KMS-11 (cell line): ENCODE data around the gene HDAC4.

ENCODE experiments used
- H2AFZ ChIP-seq: fragments of 200-600 bp; sonication (generic); 2 replicates; pipeline ENCODE4 v1.6.1; 2016; ENCODE audit warnings: antibody characterized with exemption, mixed run types, low read depth
- H3K27ac ChIP-seq: fragments of 200-600 bp; sonication (generic); 2 replicates; pipeline ENCODE4 v1.6.1; 2016; ENCODE audit warnings: mild to moderate bottlenecking, mixed run types
- H3K27me3 ChIP-seq: fragments of 200-600 bp; sonication (generic); 2 replicates; pipeline ENCODE4 v1.6.1; 2017; ENCODE audit warnings: mild to moderate bottlenecking, low read depth, mixed run types, moderate library complexity; ENCODE audit not compliant: insufficient read depth
- H3K36me3 ChIP-seq: fragments of 200-600 bp; sonication (generic); 2 replicates; pipeline ENCODE4 v1.6.1; 2017; ENCODE audit warnings: mild to moderate bottlenecking, mixed run types; ENCODE audit not compliant: insufficient read depth
- H3K4me1 ChIP-seq: fragments of 200-600 bp; sonication (generic); 2 replicates; pipeline ENCODE4 v1.6.1; 2016; ENCODE audit warnings: mild to moderate bottlenecking, low read depth, mixed run types; ENCODE audit not compliant: poor library complexity, severe bottlenecking
- H3K4me2 ChIP-seq: fragments of 200-600 bp; sonication (generic); 2 replicates; pipeline ENCODE4 v1.7.0; 2016; ENCODE audit warnings: mild to moderate bottlenecking, mixed run types
- H3K4me3 ChIP-seq: fragments of 200-600 bp; sonication (generic); IDR thresholded peaks from 2 replicates; pipeline ENCODE4 v1.6.1; 2017; ENCODE audit warnings: low read depth, low read length, mixed read lengths; ENCODE audit not compliant: insufficient read depth
- H3K79me2 ChIP-seq: fragments of 200-600 bp; sonication (generic); 2 replicates; pipeline ENCODE4 v1.6.1; 2016; ENCODE audit warnings: low read depth, mixed run types; ENCODE audit not compliant: insufficient read depth
- H3K9ac ChIP-seq: fragments of 200-600 bp; sonication (generic); 2 replicates; pipeline ENCODE4 v1.6.1; 2016; ENCODE audit warnings: mild to moderate bottlenecking, mixed run types
- H4K20me1 ChIP-seq: fragments of 200-600 bp; sonication (generic); 2 replicates; pipeline ENCODE4 v1.6.1; 2016; ENCODE audit warnings: mild to moderate bottlenecking, mixed run types; ENCODE audit not compliant: insufficient read depth
- TF ChIP-seq, protein P1 (sequence below): fragments of 200-600 bp; sonication (generic); conservative IDR thresholded peaks from 2 replicates; pipeline ENCODE4 v1.6.1; 2017; ENCODE audit warnings: low read depth, mild to moderate bottlenecking, antibody characterized with exemption, low read length, moderate library complexity, mixed read lengths

Gene HDAC4

DNA sequence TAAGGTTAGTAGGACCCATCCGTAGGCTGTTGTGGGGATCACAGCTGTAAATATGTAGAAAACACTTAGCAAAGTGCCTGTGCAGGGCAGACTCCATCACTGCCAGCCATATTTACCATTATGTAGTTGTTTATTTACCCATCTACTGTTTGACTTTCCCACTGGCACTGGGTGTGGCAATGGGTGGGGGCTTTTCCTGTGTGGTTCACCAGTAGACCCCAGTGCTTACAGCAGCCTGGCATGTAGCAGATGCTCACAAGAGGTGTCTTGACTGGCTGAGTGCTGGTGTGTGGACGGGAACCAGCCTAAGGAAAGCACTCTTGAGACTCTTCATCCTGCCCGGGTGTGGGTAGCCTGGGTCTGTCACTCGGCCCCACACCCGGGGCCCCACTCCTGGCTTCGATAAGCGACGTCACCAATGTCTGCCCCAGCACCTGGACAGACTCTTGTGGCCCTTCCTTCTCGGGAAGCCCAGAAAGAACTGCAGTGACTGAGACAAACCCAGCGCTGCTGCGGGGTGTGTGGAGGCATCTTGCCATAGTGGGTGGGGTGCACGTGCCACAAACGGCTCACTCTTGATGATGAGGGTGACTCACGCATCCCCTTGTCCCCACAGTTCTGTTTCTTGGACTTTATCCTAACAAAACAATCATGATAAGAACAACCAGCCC lies 78.3 kb downstream of the HDAC4 start:
- Histone ChIP-seq H3K79me2 (peaks cover 75% of the 10 kb centered on the region; the same call in 1 of the 2 replicates), H3K27ac (no peak overlapping the region), H2AFZ (no peak overlapping the region), H3K9ac (no peak overlapping the region), H3K27me3 (no peaks in the 10 kb centered on the region), H3K4me2 (peak overlapping the region; percentile 4; the same call in 1 of the 2 replicates), H3K4me3 (no peak overlapping the region), H4K20me1 (0 out of 2 replicates have a peak, but pooled peaks cover 3% of the 10 kb centered on the region), H3K4me1 (peaks cover 65% of the 10 kb centered on the region), H3K36me3 (no peaks in the 10 kb centered on the region)
- TF ChIP-seq, protein P1, sequence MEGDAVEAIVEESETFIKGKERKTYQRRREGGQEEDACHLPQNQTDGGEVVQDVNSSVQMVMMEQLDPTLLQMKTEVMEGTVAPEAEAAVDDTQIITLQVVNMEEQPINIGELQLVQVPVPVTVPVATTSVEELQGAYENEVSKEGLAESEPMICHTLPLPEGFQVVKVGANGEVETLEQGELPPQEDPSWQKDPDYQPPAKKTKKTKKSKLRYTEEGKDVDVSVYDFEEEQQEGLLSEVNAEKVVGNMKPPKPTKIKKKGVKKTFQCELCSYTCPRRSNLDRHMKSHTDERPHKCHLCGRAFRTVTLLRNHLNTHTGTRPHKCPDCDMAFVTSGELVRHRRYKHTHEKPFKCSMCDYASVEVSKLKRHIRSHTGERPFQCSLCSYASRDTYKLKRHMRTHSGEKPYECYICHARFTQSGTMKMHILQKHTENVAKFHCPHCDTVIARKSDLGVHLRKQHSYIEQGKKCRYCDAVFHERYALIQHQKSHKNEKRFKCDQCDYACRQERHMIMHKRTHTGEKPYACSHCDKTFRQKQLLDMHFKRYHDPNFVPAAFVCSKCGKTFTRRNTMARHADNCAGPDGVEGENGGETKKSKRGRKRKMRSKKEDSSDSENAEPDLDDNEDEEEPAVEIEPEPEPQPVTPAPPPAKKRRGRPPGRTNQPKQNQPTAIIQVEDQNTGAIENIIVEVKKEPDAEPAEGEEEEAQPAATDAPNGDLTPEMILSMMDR, result no peak

DNA sequence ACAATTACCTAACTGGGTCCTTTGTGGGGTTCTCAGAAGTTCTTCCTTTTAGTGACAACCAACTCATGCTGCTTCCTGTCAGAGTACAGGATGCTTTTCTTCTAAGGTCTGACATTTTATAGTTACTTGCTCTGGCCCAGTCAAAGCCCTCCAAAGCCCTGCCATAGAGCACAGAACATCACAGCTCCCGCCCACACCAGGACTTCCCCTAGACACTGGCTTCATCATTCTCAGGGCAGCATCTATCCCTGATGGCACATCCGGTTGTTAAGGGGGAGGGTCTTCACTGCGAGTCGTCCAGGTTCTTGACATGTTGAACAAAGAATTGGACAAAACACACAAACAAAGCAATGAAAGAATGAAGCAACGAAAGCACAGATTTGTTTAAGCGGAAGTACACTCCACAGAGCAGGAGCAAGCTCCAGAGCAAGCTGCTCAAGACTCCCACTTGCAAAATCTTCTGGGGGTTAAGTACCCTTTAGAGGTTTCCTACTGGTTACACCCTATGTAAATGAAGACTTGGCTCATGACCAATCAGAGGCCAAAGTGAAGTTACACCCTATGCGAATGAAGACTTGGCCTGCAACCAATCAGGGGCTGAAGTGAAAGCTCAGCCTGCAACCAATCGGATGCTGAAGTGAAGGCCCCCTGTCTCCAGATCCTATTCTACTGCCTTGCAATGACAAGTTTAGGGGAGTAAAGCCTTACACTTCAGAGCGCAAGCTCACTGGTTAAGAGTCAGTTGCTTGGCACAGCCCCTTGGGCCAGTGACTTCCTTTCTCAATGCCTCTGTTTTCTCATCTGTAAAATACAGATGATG lies 79.0 kb downstream of the HDAC4 start:
- Histone ChIP-seq H3K79me2 (peaks cover 75% of the 10 kb centered on the region; the same call in 1 of the 2 replicates), H3K4me3 (no peak overlapping the region), H3K36me3 (no peaks in the 10 kb centered on the region), H4K20me1 (0 out of 2 replicates have a peak, but pooled peaks cover 3% of the 10 kb centered on the region), H2AFZ (no peak overlapping the region), H3K4me2 (no peak overlapping the region), H3K9ac (no peak overlapping the region), H3K27me3 (no peaks in the 10 kb centered on the region), H3K4me1 (peaks cover 60% of the 10 kb centered on the region), H3K27ac (no peak overlapping the region)
- TF ChIP-seq, protein P1, result no peak

DNA sequence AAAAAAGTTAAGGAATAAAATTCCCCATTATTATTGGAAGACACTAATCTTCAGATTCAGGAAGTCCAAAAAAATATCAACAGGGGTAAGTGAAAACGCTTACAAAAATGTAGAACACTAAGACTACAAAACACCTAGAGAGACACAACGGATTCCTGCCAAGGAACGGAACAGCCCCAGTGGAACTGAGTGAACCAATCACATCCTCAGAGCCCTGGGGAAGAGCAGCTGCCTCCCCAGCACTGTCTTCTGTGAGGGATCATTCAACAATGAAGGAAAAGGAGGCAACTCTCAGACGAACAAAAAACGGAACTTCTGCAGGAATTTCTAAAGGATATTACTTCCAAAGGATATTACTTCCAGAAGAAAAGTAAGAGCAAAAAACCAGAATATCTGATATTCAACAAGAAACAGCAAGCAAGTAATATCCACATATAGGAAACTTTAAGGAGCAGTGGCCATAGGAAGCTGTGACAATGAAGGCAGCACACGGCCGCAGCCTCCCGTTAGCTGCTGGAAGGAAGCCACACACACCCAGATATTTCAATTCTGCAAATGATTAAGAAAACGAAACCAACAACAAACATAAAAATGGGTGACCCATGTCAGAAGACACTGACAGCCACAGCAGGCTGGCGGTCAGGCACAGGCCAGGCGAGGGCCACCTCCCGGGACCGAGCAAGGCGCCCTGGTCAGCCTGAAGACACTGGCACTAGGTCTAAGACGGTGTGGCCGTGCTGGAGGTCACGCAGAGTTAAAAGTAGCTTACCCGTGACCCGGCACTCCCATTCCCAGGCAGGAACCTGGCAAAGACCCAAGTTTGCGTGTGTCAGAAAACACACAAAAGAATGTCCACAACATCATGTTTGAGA lies 81.8 kb downstream of the HDAC4 start:
- Histone ChIP-seq H3K4me2 (no peak overlapping the region), H3K4me3 (no peak overlapping the region), H3K27ac (no peak overlapping the region), H3K27me3 (no peaks in the 10 kb centered on the region), H4K20me1 (0 out of 2 replicates have a peak, but pooled peaks cover 3% of the 10 kb centered on the region), H2AFZ (no peak overlapping the region), H3K79me2 (peaks cover 51% of the 10 kb centered on the region; the same call in 1 of the 2 replicates), H3K4me1 (peaks cover 33% of the 10 kb centered on the region), H3K9ac (no peak overlapping the region), H3K36me3 (no peaks in the 10 kb centered on the region)
- TF ChIP-seq, protein P1, result no peak

DNA sequence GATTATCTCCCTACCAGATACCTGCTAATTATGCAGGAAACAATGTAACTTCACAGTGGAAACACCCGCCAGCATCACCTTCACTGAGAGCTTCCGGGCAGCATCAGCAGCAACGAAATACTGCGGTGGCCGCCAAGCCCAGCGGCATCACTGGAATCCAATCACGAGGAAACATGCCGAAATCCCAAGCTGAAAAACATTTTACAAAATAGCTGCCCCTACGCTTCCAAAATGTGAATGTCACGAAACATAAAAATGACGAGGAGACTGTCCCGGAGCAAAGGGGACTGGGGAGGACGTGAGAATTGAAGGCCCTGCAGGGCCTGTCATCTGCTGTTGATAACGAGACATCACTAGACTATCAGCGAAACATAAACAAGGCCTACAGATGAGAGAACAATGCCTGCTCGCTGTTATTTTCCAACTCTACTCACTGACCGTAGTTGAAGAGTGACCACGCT lies 82.6 kb downstream of the HDAC4 start:
- Histone ChIP-seq H4K20me1 (0 out of 2 replicates have a peak, but pooled peaks cover 3% of the 10 kb centered on the region), H3K4me1 (peaks cover 24% of the 10 kb centered on the region), H2AFZ (no peak overlapping the region), H3K9ac (no peak overlapping the region), H3K27me3 (no peaks in the 10 kb centered on the region), H3K27ac (no peak overlapping the region), H3K36me3 (no peaks in the 10 kb centered on the region), H3K4me2 (no peak overlapping the region), H3K79me2 (peaks cover 43% of the 10 kb centered on the region; the same call in 1 of the 2 replicates), H3K4me3 (no peak overlapping the region)
- TF ChIP-seq, protein P1, result no peak
